K562 (cell line): ENCODE measurements around the gene BRD4. TPM values are rescaled to one million over a fixed set of nuclear protein-coding genes. Genes with fewer than 3 reads are reported as not detected.

Source experiments
- ATAC-seq: fragments of 200-7000 bp; cut with Tn5 transposase; 3 replicates; pipeline ENCODE4 v1.9.1; 2020; ENCODE audit warnings: moderate library complexity
- BruUV-seq: library from RNA; stranded (reverse); fragments of 400-500 nt; replicated peaks from 2 replicates; lab custom pipeline; 2021; lab: Mats Ljungman, UMichigan
- CTCF ChIA-PET: fragments of 300-600 bp; formaldehyde crosslinking; extraction: SDS; loops from one replicate; lab custom pipeline; 2021; ENCODE audit warnings: low intra/inter-chr PET ratio; lab: Yijun Ruan, JAX
- POLR2A ChIA-PET: fragments of 300-600, 350-650 bp; sonication (Branson Sonifier 250); formaldehyde crosslinking; extraction: SDS; loops from one replicate; lab custom pipeline; 2021; ENCODE audit warnings: antibody characterized with exemption, inconsistent platforms; lab: Yijun Ruan, JAX
- DNase-seq, 4 experiments: peaks; one replicate each; pipeline versions ENCODE4 v3.0.0 to v3.0.0-alpha.2; 2011 to 2018; ENCODE audit warnings: low spot score in 3 of 4, mixed read lengths in 3 of 4; ENCODE audit errors: extremely low read depth in 1 of 4
- FAIRE-seq: peaks from 2 replicates; lab custom pipeline; 2011; peaks lifted over from hg19 to GRCh38; lab: Jason Lieb, UNC
- H2AFZ ChIP-seq: 2 replicates; pipeline ENCODE4 v1.6.0; 2011; ENCODE audit warnings: low read depth, low read length, control low read depth, inconsistent platforms
- H3K27ac ChIP-seq: fragments of 200-600 bp; 3 replicates; pipeline ENCODE4 v1.8.0; 2011; ENCODE audit warnings: low read depth, mild to moderate bottlenecking, control low read depth, inconsistent platforms, low read length, moderate library complexity, mixed read lengths; ENCODE audit errors: extremely low read depth
- H3K27me3 ChIP-seq, 2 experiments: fragments of 300-600 bp in 1 of 2; 2 replicates in 1 of 2; 3 replicates in 1 of 2; pipeline versions ENCODE4 v1.6.0 to v1.8.0; 2011; ENCODE audit warnings: inconsistent platforms in 2 of 2, low read length in 2 of 2, mild to moderate bottlenecking in 1 of 2, mixed read lengths in 1 of 2, moderate library complexity in 1 of 2; ENCODE audit not compliant: control insufficient read depth in 2 of 2, insufficient read depth in 2 of 2
- H3K36me3 ChIP-seq: fragments of 300-600 bp; 3 replicates; pipeline ENCODE4 v1.8.0; 2011; ENCODE audit warnings: mild to moderate bottlenecking, low read length, inconsistent platforms; ENCODE audit not compliant: control insufficient read depth, insufficient read depth
- H3K4me1 ChIP-seq, 2 experiments: fragments of 200-600 bp in 1 of 2; replicated peaks in 1 of 2; 2 replicates in 1 of 2; 3 replicates in 1 of 2; pipeline versions ENCODE4 v1.5.1 to v1.8.0; 2011; ENCODE audit warnings: inconsistent platforms in 2 of 2, low read length in 2 of 2, mild to moderate bottlenecking in 1 of 2, mixed read lengths in 1 of 2, moderate library complexity in 1 of 2; ENCODE audit not compliant: control insufficient read depth in 2 of 2, insufficient read depth in 2 of 2
- H3K4me2 ChIP-seq: 2 replicates; pipeline ENCODE4 v1.6.1; 2011; ENCODE audit warnings: low read length, control low read depth, inconsistent platforms, mixed read lengths; ENCODE audit not compliant: insufficient read depth
- H3K4me3 ChIP-seq: fragments of 200-600 bp; sonication (generic), shearing (Covaris generic); 2 replicates; pipeline ENCODE4 v1.5.1; 2016; ENCODE audit warnings: control low read depth, inconsistent platforms
- H3K79me2 ChIP-seq: fragments of 200-600 bp; 3 replicates; pipeline ENCODE4 v1.8.0; 2011; ENCODE audit warnings: low read length, inconsistent platforms; ENCODE audit not compliant: control insufficient read depth, insufficient read depth
- H3K9ac ChIP-seq, 2 experiments: 2 replicates each; pipeline versions ENCODE4 v1.6.0 to v1.6.1; 2011; ENCODE audit warnings: low read depth in 2 of 2, low read length in 2 of 2, control low read depth in 1 of 2, inconsistent platforms in 1 of 2, mild to moderate bottlenecking in 1 of 2, mixed read lengths in 1 of 2; ENCODE audit not compliant: insufficient read depth in 1 of 2
- H3K9me1 ChIP-seq: one replicate; pipeline ENCODE4 v1.6.0; 2011; ENCODE audit warnings: inconsistent platforms, mild to moderate bottlenecking, low read length, moderate library complexity; ENCODE audit not compliant: control insufficient read depth, insufficient read depth
- H3K9me3 ChIP-seq: replicated peaks from 2 replicates; pipeline ENCODE4 v1.5.1; 2011; ENCODE audit warnings: low read depth, low read length, inconsistent platforms; ENCODE audit not compliant: control insufficient read depth, insufficient read depth
- H4K20me1 ChIP-seq: replicated peaks from 2 replicates; pipeline ENCODE4 v1.6.1; 2011; ENCODE audit warnings: low read length, inconsistent platforms, mixed read lengths; ENCODE audit not compliant: control insufficient read depth, insufficient read depth
- ATF2 ChIP-seq: sonication (generic); formaldehyde crosslinking; IDR thresholded peaks from 2 replicates; pipeline ENCODE4 v1.8.1; 2022; ENCODE audit warnings: missing genetic modification reagents
- BCLAF1 ChIP-seq, 2 experiments: fragments of 450-650 bp in 1 of 2; IDR thresholded peaks; 2 replicates each; pipeline ENCODE4 v1.6.1; 2011 to 2017; ENCODE audit warnings: low read depth in 2 of 2, antibody characterized with exemption in 1 of 2, borderline replicate concordance in 1 of 2, low read length in 1 of 2, mild to moderate bottlenecking in 1 of 2, mixed read lengths in 1 of 2; ENCODE audit not compliant: control insufficient read depth in 1 of 2
- CREM ChIP-seq: IDR thresholded peaks from 2 replicates; pipeline ENCODE4 v1.6.1; 2014; ENCODE audit warnings: antibody characterized with exemption, low read depth
- CTCF ChIP-seq, 3 experiments: IDR thresholded peaks in 2 of 3; conservative IDR thresholded peaks in 1 of 3; 2 replicates each; pipeline ENCODE4 v1.5.1; 2011 to 2012; ENCODE audit warnings: low read length in 3 of 3, mild to moderate bottlenecking in 3 of 3, control low read depth in 2 of 3, improper control_type of control experiment in 1 of 3, inconsistent platforms in 1 of 3, low read depth in 1 of 3, mixed read lengths in 1 of 3, moderate library complexity in 1 of 3; ENCODE audit not compliant: insufficient read depth in 2 of 3
- DPF2 ChIP-seq: fragments of 450-650 bp; IDR thresholded peaks from 2 replicates; pipeline ENCODE4 v1.6.1; 2016
- ELF4 ChIP-seq: fragments of 450-650 bp; formaldehyde crosslinking; IDR thresholded peaks from 2 replicates; pipeline ENCODE4 v1.4.0; 2022; ENCODE audit warnings: missing genetic modification characterization
- HMGN3 ChIP-seq: IDR thresholded peaks from 2 replicates; pipeline ENCODE4 v1.6.1; 2011; ENCODE audit warnings: borderline replicate concordance, low read depth, mild to moderate bottlenecking, mixed read lengths, low read length; ENCODE audit not compliant: insufficient read length; ENCODE audit errors: extremely low read depth
- MAFK ChIP-seq: IDR thresholded peaks from 2 replicates; pipeline ENCODE4 v1.6.1; 2011; ENCODE audit warnings: low read length, improper control_type of control experiment
- PHB ChIP-seq: fragments of 250-450 bp; sonication (Bioruptor Pico); IDR thresholded peaks from 2 replicates; pipeline ENCODE4 v1.5.0; 2021
- SLC30A9 ChIP-seq: fragments of 250-450 bp; sonication (Bioruptor Pico); IDR thresholded peaks from 2 replicates; pipeline ENCODE4 v1.8.0; 2022; ENCODE audit warnings: mild to moderate bottlenecking, moderate library complexity
- STAT5B ChIP-seq: fragments of 250-450 bp; sonication (Bioruptor Pico); IDR thresholded peaks from 2 replicates; pipeline ENCODE4 v1.8.0; 2021; ENCODE audit warnings: mild to moderate bottlenecking, inconsistent platforms
- TCFL5 ChIP-seq: fragments of 250-450 bp; sonication (Bioruptor Pico); conservative IDR thresholded peaks from 2 replicates; pipeline ENCODE4 v1.6.1; 2021; ENCODE audit warnings: mild to moderate bottlenecking, moderate library complexity, matching md5 sums
- ZNF175 ChIP-seq: fragments of 200-800 bp; sonication (Bioruptor generic); IDR thresholded peaks from 2 replicates; pipeline ENCODE4 v1.6.1; 2016; ENCODE audit warnings: low read depth, mild to moderate bottlenecking, missing genetic modification characterization, missing compliant biosample characterization
- ZNF280A ChIP-seq: fragments of 450-650 bp; IDR thresholded peaks from 2 replicates; pipeline ENCODE4 v1.6.1; 2018; ENCODE audit warnings: mild to moderate bottlenecking, low read depth; ENCODE audit not compliant: partially characterized antibody
- WGBS: fragments of 100-300 bp; shearing (Covaris generic); methylation state at CpG from one replicate; pipeline ENCODE4 v1.1.6; 2016; ENCODE audit warnings: low coverage, mixed read lengths; ENCODE audit not compliant: insufficient coverage; ENCODE audit errors: missing lambda C conversion rate; 5-methylcytosine and 5-hydroxymethylcytosine counted together
- in situ Hi-C: fragments of 300-500 bp; cut with MboI; formaldehyde crosslinking; loops from 4 replicates; pipeline ENCODE4 v1.15.0; 2018; ENCODE audit warnings: inconsistent platforms, mixed read lengths
- intact Hi-C: fragments of 100-400 bp; cut with micrococcal nuclease; formaldehyde crosslinking; loops from 2 replicates; pipeline ENCODE4 v1.14.2; 2022
- polyA plus RNA-seq, 8 experiments: library from polyadenylated mRNA; depleted of rRNA in 4 of 8; stranded (reverse) in 5 of 8; unstranded in 3 of 8; fragments of >200 nt; fragmentation: Nextera tagmentation in 2 of 8; fragmentation: Illumina TruSeq in 1 of 8; extraction: Ambion mirVana in 2 of 8; extraction: Trizol in 1 of 8; gene quantifications; 2 replicates each; pipeline versions ENCODE4 v1.2.1 to v1.2.3, GENCODE V29; 2011 to 2014; ENCODE audit warnings: inconsistent platforms in 1 of 8, missing spikeins in 1 of 8
- total RNA-seq, 7 experiments: library from RNA; depleted of rRNA in 6 of 7; stranded (reverse); fragments of >200 nt in 6 of 7; fragmentation: Illumina TruSeq in 2 of 7; extraction: Trizol in 2 of 7; gene quantifications; 2 replicates each; pipeline versions ENCODE4 v1.2.1 to v1.2.3, GENCODE V29; 2011 to 2021; ENCODE audit warnings: low replicate concordance in 1 of 7

BRD4 gene
- total and polyA plus RNA-seq, 9 of the 15 experiments (the other 6 are each of a cell fraction or from before 2014, with no cell fraction given) = 1.8 to 105 (median 15.6) TPM

GRCh38 chr19:15284091-15284490 is 48.2 kb downstream of the BRD4 start:
- H3K9ac ChIP-seq = no peak overlapping the region
- POLR2A ChIA-PET = interaction anchor here (0.9 to 5.0 kb wide), 4 partner anchors 9 to 168 kb away, joined by 3 to 34 read pairs (median 4); partner anchors contain the start of gene AKAP8
- peaks cover 18 to 63% of the 10 kb centered on the region in 2 experiments for H3K4me1 ChIP-seq
- H3K9me3 ChIP-seq = no peaks in the 10 kb centered on the region
- peaks cover 27% of the 10 kb centered on the region; the same call in 2 of the 3 replicates for H3K36me3 ChIP-seq
- H3K27me3 ChIP-seq = no peaks in the 10 kb centered on the region
- ATAC-seq = peak; percentile 2; the same call in 1 of the 3 replicates
- 51% methylated on average over 5 of the region's 5 CpGs for WGBS
- H3K27ac ChIP-seq = peak overlapping the region; percentile 28; the same call in 2 of the 3 replicates
- FAIRE-seq = peak; percentile 6
- no peak overlapping the region for H3K4me3 ChIP-seq
- CTCF ChIA-PET = interaction anchor here (0.6 kb wide), 1 partner anchor 122 kb away, joined by 3 read pairs; no protein-coding TSS in a partner anchor
- peaks cover 24% of the 10 kb centered on the region for H3K9me1 ChIP-seq
- in situ Hi-C loops = no loop called here
- no TSS peak for BruUV-seq
- TF ChIP-seq ELF4 (CRISPR knock-in tag) (no peak), CREM (no peak), MAFK (no peak), SLC30A9 (no peak), STAT5B (no peak), BCLAF1 (IDR thresholded peaks at IDR 0.05; ENCODE audit: borderline replicate concordance in 1 of 2, control insufficient read depth in 1 of 2, low read depth in 2 of 2, low read length in 1 of 2) (no peak), TCFL5 (CRISPR knock-in tag) (no peak), PHB (no peak), HMGN3 (no peak), ZNF175 (no peak), DPF2 (no peak), ZNF280A (no peak), CTCF (IDR thresholded peaks at IDR 0.05 in 2 of 3, conservative IDR thresholded peaks at IDR 0.05 in 1 of 3; ENCODE audit: insufficient read depth in 2 of 3, low read depth in 1 of 3, low read length in 3 of 3) (no peak), ATF2 (CRISPR knock-in tag) (no peak)
- peak overlapping the region; percentile 30; the same call in 1 of the 2 replicates for H3K4me2 ChIP-seq
- H3K79me2 ChIP-seq = peaks cover 100% of the 10 kb centered on the region
- intact Hi-C loops = loop anchor here (5.0 kb wide), 1 partner anchor 38 kb away; no protein-coding TSS in a partner anchor
- no peak overlapping the region for H2AFZ ChIP-seq
- peaks cover 93% of the 10 kb centered on the region for H4K20me1 ChIP-seq
- DNase-seq = no peak
